ENCODE data around the gene DET1. TPM values are rescaled to one million over a fixed set of nuclear protein-coding genes. Genes with fewer than 3 reads are reported as not detected.
"Not testable (repeated sequence)": the region's sequence is repeated elsewhere in the genome, so short reads cannot be mapped to it uniquely, and the experiment has no call there.

DET1 gene
- total RNA-seq, 3 donors from 2014 or later (not counting 1 experiment from before 2014, with no cell fraction given), result 3.9 to 5.8 (median 5.2) TPM

DNA sequence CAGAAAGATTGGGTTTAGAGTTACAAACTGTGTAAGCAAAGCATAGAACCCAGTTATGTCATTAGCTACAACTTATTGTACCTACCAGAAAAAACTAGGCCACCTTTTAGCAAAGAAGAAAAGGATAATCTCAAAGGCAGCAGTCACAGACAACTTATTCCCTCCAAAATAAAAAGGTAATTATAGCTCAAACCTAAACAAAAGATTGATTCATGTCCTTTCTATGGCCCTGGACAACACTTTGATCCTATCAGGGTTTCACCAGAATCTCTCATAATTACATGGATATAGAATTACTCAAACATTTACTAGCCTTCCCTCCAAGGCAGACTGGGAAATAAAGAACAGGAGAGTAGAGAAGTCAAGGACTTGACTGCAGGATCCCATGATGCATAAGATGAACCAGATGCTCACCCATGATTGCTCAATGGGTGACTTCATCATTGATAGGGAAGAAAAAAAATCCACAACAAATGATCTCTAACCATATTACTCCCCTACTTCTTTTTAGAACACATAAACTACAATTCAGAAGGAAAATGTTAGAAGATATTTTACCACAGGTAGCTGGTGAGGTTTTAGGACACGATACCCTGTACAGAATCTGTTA lies 17.4 kb downstream of the DET1 start:
- Histone ChIP-seq H3K36me3 (ENCODE audit: control insufficient read depth, insufficient read depth, low read length) (peaks cover 45% of the 10 kb centered on the region), H3K27me3 (ENCODE audit: control insufficient read depth, insufficient read depth, low read length) (no peaks in the 10 kb centered on the region), H3K4me1 (ENCODE audit: control insufficient read depth, insufficient read depth, low read length) (no peaks in the 10 kb centered on the region), H3K4me3 (ENCODE audit: low read length) (no peak overlapping the region), H3K27ac (ENCODE audit: low read length) (no peak overlapping the region), H3K9me3 (ENCODE audit: control insufficient read depth, insufficient read depth, low read length) (no peaks in the 10 kb centered on the region)
- Mint-ChIP-seq H3K4me1 (no peaks in the 10 kb centered on the region), H3K9me3 (no peaks in the 10 kb centered on the region), H3K27me3 (ENCODE audit: low read depth in 2 of 2) (no peaks in the 10 kb centered on the region), H3K27ac (no peak overlapping the region), H3K36me3 (peaks cover 44% of the 10 kb centered on the region), H3K4me3 (no peak overlapping the region)
- DNase-seq (no peak), ATAC-seq (no peak)
- 100% methylated on average over 1 of the region's 1 CpG for WGBS (ENCODE audit: insufficient coverage)
- intact Hi-C loops (cut with micrococcal nuclease), result no loop called here
- TF ChIP-seq, protein P1, sequence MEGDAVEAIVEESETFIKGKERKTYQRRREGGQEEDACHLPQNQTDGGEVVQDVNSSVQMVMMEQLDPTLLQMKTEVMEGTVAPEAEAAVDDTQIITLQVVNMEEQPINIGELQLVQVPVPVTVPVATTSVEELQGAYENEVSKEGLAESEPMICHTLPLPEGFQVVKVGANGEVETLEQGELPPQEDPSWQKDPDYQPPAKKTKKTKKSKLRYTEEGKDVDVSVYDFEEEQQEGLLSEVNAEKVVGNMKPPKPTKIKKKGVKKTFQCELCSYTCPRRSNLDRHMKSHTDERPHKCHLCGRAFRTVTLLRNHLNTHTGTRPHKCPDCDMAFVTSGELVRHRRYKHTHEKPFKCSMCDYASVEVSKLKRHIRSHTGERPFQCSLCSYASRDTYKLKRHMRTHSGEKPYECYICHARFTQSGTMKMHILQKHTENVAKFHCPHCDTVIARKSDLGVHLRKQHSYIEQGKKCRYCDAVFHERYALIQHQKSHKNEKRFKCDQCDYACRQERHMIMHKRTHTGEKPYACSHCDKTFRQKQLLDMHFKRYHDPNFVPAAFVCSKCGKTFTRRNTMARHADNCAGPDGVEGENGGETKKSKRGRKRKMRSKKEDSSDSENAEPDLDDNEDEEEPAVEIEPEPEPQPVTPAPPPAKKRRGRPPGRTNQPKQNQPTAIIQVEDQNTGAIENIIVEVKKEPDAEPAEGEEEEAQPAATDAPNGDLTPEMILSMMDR (IDR thresholded peaks at IDR 0.05), result no peak

DNA sequence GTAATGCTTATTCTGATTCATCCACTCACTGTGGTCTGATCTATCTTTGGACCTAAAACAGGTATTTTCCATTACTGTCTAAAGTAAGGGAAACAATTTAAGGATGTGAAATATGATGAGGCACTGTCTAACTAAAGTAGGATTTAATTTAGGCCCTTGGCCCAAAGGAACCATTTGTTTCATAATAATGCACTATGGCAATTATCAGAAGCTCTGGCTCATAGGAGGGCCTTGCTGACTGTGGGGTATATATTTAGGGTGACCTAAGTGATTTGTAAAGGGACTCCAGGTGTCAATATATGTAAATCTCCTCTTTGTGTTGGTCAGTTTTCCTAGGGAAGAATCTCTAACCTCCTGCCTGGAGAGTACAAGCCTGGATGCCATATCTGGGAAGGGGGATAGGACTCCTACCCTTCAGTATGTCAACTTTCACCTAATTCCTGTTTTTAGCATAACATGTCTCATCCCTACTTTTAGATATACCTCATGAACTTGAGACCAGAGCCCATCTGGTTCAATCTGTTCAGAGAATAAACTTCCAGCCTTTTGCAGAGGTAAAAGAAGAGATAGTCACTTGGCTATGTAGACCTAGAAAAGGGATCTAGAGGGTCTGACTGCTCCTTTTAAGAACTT lies 20.1 kb downstream of the DET1 start:
- no peaks in the 10 kb centered on the region for H3K4me1 Mint-ChIP-seq
- H3K27ac Mint-ChIP-seq, result no peak overlapping the region
- H3K27me3 ChIP-seq (ENCODE audit: control insufficient read depth, insufficient read depth, low read length), result no peaks in the 10 kb centered on the region
- intact Hi-C loops (cut with micrococcal nuclease), result no loop called here
- no peaks in the 10 kb centered on the region for H3K4me1 ChIP-seq (ENCODE audit: control insufficient read depth, insufficient read depth, low read length)
- ATAC-seq (no peak), DNase-seq (no peak)
- H3K36me3 ChIP-seq (ENCODE audit: control insufficient read depth, insufficient read depth, low read length), result peaks cover 44% of the 10 kb centered on the region
- peaks cover 42% of the 10 kb centered on the region for H3K36me3 Mint-ChIP-seq
- H3K27me3 Mint-ChIP-seq (ENCODE audit: low read depth in 2 of 2), result no peaks in the 10 kb centered on the region
- H3K4me3 ChIP-seq (ENCODE audit: low read length), result no peak overlapping the region
- H3K4me3 Mint-ChIP-seq, result no peak overlapping the region
- no peak overlapping the region for H3K27ac ChIP-seq (ENCODE audit: low read length)
- TF ChIP-seq, protein P1 (IDR thresholded peaks at IDR 0.05), result no peak
- H3K9me3 ChIP-seq (ENCODE audit: control insufficient read depth, insufficient read depth, low read length), result no peaks in the 10 kb centered on the region
- H3K9me3 Mint-ChIP-seq, result no peaks in the 10 kb centered on the region

DNA sequence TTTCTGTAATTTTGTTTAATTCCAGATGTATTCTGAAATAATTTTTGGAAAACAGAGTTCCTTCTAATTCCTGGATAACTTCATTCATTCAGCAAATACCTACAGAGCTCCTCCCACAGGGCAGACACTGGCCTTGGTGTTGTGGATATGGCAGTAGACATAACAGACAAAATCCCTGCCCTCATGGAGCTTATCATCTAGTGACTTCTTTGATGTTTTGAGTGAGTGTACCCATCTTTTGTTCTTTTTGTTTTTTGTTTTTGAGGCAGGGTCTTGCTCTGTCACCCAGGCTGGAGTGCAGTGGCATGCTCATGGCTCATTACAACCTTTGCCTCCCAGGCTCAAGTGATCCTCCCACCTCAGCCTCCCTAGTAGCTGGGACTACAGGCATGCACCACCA lies 21.1 kb downstream of the DET1 start:
- no peaks in the 10 kb centered on the region for H3K27me3 Mint-ChIP-seq (ENCODE audit: low read depth in 2 of 2)
- TF ChIP-seq, protein P1 (IDR thresholded peaks at IDR 0.05), result no peak
- H3K4me3 Mint-ChIP-seq, result no peak overlapping the region
- intact Hi-C loops (cut with micrococcal nuclease), result no loop called here
- H3K27me3 ChIP-seq (ENCODE audit: control insufficient read depth, insufficient read depth, low read length), result no peaks in the 10 kb centered on the region
- H3K4me3 ChIP-seq (ENCODE audit: low read length), result no peak overlapping the region
- peaks cover 35% of the 10 kb centered on the region for H3K36me3 ChIP-seq (ENCODE audit: control insufficient read depth, insufficient read depth, low read length)
- DNase-seq (no peak), ATAC-seq (no peak)
- peaks cover 33% of the 10 kb centered on the region for H3K36me3 Mint-ChIP-seq
- H3K27ac Mint-ChIP-seq, result no peak overlapping the region
- H3K4me1 Mint-ChIP-seq, result no peaks in the 10 kb centered on the region
- no peaks in the 10 kb centered on the region for H3K9me3 Mint-ChIP-seq
- no peak overlapping the region for H3K27ac ChIP-seq (ENCODE audit: low read length)
- H3K4me1 ChIP-seq (ENCODE audit: control insufficient read depth, insufficient read depth, low read length), result no peaks in the 10 kb centered on the region
- no peaks in the 10 kb centered on the region for H3K9me3 ChIP-seq (ENCODE audit: control insufficient read depth, insufficient read depth, low read length)

DNA sequence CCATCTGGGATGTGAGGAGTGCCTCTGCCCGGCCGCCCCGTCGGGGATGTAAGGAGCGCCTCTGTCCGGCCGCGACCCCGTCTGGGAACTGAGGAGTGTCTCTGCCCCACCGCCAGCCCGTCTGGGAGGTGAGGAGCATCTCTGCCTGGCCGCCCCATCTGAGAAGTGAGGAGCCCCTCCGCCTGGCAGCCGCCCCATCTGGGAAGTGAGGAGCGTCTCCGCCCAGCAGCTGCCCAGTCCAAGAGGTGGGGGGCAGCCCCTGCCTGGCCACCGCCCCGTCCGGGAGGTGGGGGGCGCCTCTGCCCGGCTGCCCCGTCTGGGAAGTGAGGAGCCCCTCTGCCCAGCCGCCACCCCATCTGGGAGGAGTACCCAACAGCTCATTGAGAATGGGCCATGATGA lies 22.4 kb downstream of the DET1 start:
- intact Hi-C loops (cut with micrococcal nuclease); H3K4me1 Mint-ChIP-seq; H3K27me3 ChIP-seq (ENCODE audit: control insufficient read depth, insufficient read depth, low read length); H3K27ac Mint-ChIP-seq; H3K9me3 ChIP-seq (ENCODE audit: control insufficient read depth, insufficient read depth, low read length); DNase-seq; H3K27ac ChIP-seq (ENCODE audit: low read length); H3K4me3 ChIP-seq (ENCODE audit: low read length); H3K4me1 ChIP-seq (ENCODE audit: control insufficient read depth, insufficient read depth, low read length); H3K27me3 Mint-ChIP-seq (ENCODE audit: low read depth in 2 of 2); H3K4me3 Mint-ChIP-seq; ATAC-seq; H3K9me3 Mint-ChIP-seq: not testable (repeated sequence)
- peaks cover 22% of the 10 kb centered on the region for H3K36me3 Mint-ChIP-seq
- 98% methylated on average over 23 of the region's 23 CpGs for WGBS (ENCODE audit: insufficient coverage)
- peaks cover 22% of the 10 kb centered on the region for H3K36me3 ChIP-seq (ENCODE audit: control insufficient read depth, insufficient read depth, low read length)

All from natural killer cell (primary cell).